Effector memory CD4-positive, alpha-beta T cell (primary cell): ENCODE measurements around the gene BCO2.
"Not testable (repeated sequence)": the region's sequence is repeated elsewhere in the genome, so short reads cannot be mapped to it uniquely, and the experiment has no call there.

Source experiments
- DNase-seq, 3 donors: peaks; one replicate each; pipeline ENCODE4 v3.0.0-alpha.2; 2020
- H3K27ac ChIP-seq: 2 replicates; pipeline ENCODE4 v1.7.0; 2013; ENCODE audit warnings: mild to moderate bottlenecking, low read length, moderate library complexity; ENCODE audit not compliant: insufficient read depth, poor library complexity, severe bottlenecking
- H3K27me3 ChIP-seq: replicated peaks from 2 replicates; pipeline ENCODE4 v1.7.0; 2013; ENCODE audit warnings: mild to moderate bottlenecking, low read length; ENCODE audit not compliant: insufficient read depth, control insufficient read depth, poor library complexity, severe bottlenecking
- H3K36me3 ChIP-seq: 2 replicates; pipeline ENCODE4 v1.7.0; 2013; ENCODE audit warnings: mild to moderate bottlenecking, low read length, moderate library complexity; ENCODE audit not compliant: control insufficient read depth, insufficient read depth
- H3K4me1 ChIP-seq: 2 replicates; pipeline ENCODE4 v1.7.0; 2013; ENCODE audit warnings: low read length, mild to moderate bottlenecking; ENCODE audit not compliant: control insufficient read depth, insufficient read depth, poor library complexity, severe bottlenecking
- H3K4me3 ChIP-seq: 2 replicates; pipeline ENCODE4 v1.7.0; 2013; ENCODE audit warnings: low read length, low read depth, mild to moderate bottlenecking; ENCODE audit not compliant: insufficient read depth, poor library complexity, severe bottlenecking
- H3K9me3 ChIP-seq: 2 replicates; pipeline ENCODE4 v1.7.0; 2013; ENCODE audit warnings: mild to moderate bottlenecking, low read length, moderate library complexity; ENCODE audit not compliant: control insufficient read depth

The BCO2 gene

DNA sequence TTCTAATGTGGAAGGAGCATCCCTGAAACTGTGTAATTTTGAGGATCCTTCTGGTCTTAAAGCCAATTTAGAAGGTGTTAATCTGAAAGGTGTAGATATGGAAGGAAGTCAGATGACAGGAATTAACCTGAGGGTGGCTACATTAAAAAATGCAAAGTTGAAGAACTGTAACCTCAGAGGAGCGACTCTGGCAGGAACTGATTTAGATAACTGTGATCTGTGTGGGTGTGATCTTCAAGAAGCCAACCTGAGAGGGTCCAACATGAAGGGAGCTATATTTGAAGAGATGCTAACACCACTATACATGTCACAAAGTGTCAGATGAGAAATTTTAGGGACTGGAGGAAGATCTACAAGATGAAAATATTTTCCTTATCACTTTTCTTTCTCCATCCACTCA, 7.6 kb downstream of the BCO2 start:
- no peaks in the 10 kb centered on the region for H3K4me1 ChIP-seq
- H3K4me3 ChIP-seq: no peak overlapping the region
- no peak overlapping the region for H3K27ac ChIP-seq
- H3K27me3 ChIP-seq: no peaks in the 10 kb centered on the region
- H3K36me3 ChIP-seq: no peaks in the 10 kb centered on the region
- H3K9me3 ChIP-seq: no peaks in the 10 kb centered on the region
- DNase-seq: no peak

- Histone ChIP-seq H3K9me3 (no peaks in the 10 kb centered on the region), H3K36me3 (no peaks in the 10 kb centered on the region), H3K27ac (no peak overlapping the region), H3K4me1 (no peaks in the 10 kb centered on the region), H3K27me3 (no peaks in the 10 kb centered on the region), H3K4me3 (no peak overlapping the region)
- no peak for DNase-seq
These were observed 10.6 kb downstream of the BCO2 start for GRCh38 chr11:112185883-112186282.

GRCh38 chr11:112186304-112186703, 11.0 kb downstream of the BCO2 start:
- H3K36me3 ChIP-seq: no peaks in the 10 kb centered on the region
- H3K27ac ChIP-seq: no peak overlapping the region
- H3K27me3 ChIP-seq: no peaks in the 10 kb centered on the region
- no peaks in the 10 kb centered on the region for H3K4me1 ChIP-seq
- no peaks in the 10 kb centered on the region for H3K9me3 ChIP-seq
- H3K4me3 ChIP-seq: no peak overlapping the region
- DNase-seq: no peak

DNA sequence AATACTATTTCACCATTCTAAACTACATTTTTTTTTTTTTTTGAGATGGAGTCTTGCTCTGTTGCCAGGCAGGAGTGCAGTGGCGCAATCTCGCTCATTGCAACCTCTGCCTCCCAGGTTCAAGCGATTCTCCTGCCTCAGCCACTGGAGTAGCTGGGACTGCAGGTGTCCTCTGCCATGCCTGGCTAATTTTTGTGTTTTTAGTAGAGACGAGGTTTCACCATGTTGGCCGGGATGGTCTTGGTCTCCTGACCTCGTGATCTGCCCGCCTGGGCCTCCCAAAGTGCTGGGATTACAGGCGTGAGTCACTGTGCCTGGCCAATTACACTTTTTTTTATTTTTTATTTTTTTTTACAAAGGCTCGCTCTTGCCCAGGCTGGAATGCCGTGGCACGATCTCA, 19.8 kb downstream of the BCO2 start:
- H3K36me3 ChIP-seq, DNase-seq, H3K4me3 ChIP-seq, H3K9me3 ChIP-seq, H3K27ac ChIP-seq, H3K4me1 ChIP-seq, H3K27me3 ChIP-seq: not testable (repeated sequence)

GRCh38 chr11:112195951-112196351, 20.6 kb downstream of the BCO2 start:
- H3K4me1 ChIP-seq: no peaks in the 10 kb centered on the region
- DNase-seq: no peak
- no peak overlapping the region for H3K27ac ChIP-seq
- no peaks in the 10 kb centered on the region for H3K9me3 ChIP-seq
- no peaks in the 10 kb centered on the region for H3K36me3 ChIP-seq
- H3K4me3 ChIP-seq: no peak overlapping the region
- H3K27me3 ChIP-seq: no peaks in the 10 kb centered on the region

DNA sequence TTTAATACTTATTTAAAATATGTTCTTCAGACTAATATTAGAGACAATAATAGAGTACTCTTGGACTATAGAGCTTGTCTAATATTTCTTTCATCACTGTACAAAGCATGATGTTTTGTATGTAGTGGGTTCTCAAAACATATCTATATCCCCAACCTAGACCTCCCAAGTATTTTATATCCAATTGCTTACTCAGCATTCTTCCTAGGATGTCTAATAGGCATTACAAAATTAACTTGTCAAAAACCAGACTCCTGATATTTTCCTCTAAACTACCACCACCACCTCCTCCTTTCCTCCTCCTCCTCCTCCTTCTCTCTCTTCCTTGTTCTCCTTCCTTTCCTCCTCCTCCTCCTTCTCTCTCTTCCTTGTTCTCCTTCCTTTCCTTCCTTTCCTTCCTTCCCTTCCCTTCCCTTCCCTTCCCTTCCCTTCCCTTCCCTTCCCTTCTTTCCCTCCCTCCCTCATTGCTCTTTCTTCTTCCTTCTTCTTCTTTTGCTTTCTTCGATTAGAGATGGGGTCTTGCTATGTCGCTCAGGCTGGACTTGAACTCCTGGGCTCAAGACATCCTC, 21.3 kb downstream of the BCO2 start:
- Histone ChIP-seq H3K36me3 (no peaks in the 10 kb centered on the region), H3K9me3 (no peaks in the 10 kb centered on the region)
- no peak for DNase-seq

DNA sequence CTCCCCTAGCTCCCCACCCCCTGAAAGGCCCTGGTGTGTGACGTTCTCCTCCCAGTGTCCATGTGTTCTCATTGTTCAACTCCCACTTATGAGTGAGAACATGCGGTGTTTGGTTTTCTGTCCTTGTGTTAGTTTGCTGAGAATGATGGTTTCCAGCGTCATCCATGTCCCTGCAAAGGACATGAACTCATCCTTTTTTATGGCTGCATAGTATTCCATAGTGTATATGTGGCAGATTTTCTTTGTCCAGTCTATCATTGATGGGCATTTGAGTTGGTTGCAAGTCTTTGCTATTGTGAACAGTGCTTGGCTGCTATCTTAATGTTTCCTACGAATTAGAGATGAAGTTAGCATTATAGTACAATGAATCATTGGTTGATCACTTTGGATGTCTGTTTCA, 23.8 kb downstream of the BCO2 start:
- not testable (repeated sequence) for DNase-seq, H3K27ac ChIP-seq, H3K4me1 ChIP-seq, H3K9me3 ChIP-seq, H3K27me3 ChIP-seq, H3K4me3 ChIP-seq, H3K36me3 ChIP-seq

More for the DNA sequence above, 21.3 kb downstream of the BCO2 start:
- H3K27ac ChIP-seq: no peak overlapping the region
- H3K27me3 ChIP-seq: no peaks in the 10 kb centered on the region
- H3K4me3 ChIP-seq: no peak overlapping the region
- H3K4me1 ChIP-seq: no peaks in the 10 kb centered on the region

DNA sequence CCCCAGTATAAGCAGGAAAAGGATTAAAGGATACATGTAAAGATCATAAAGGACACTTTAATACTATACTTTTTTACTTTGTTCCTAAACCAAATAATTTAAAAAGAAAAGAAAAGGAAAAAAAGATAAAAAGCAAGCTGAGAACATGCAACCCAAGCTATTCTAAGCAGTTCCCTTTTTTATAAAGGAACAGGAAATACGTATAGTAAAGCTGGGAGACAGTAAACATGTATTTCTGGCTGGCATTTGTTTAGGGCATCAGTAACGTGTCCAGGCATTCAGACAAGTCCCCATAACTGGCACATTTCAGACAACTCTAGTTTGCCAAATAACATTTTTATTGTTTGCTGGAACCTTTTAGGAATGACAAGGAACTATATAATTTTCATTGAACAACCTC, 24.9 kb downstream of the BCO2 start:
- H3K27ac ChIP-seq: no peak overlapping the region
- H3K27me3 ChIP-seq: no peaks in the 10 kb centered on the region
- H3K4me1 ChIP-seq: no peaks in the 10 kb centered on the region
- no peaks in the 10 kb centered on the region for H3K9me3 ChIP-seq
- no peak overlapping the region for H3K4me3 ChIP-seq
- DNase-seq: no peak
- no peaks in the 10 kb centered on the region for H3K36me3 ChIP-seq

DNA sequence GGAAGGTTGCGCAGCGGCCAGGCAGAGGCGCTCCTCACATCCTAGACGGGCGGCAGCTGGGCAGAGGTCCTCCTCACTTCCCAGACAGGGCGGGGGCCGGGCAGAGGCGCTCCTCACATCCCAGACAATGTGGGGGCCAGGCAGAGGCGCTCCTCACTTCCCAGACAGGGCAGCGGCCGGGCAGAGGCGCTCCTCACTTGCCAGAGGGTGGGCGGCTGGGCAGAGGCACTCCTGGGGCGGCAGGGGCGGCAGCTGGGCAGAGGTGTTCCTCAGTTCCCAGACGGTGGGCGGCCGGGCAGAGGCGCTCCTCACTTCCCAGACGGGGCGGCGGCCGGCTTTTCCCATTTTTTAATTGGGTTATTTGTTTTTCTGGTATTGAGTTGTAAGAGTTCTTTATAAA, 30.8 kb downstream of the BCO2 start:
- H3K27ac ChIP-seq: no peak overlapping the region
- H3K4me3 ChIP-seq: no peak overlapping the region
- no peak for DNase-seq
- H3K27me3 ChIP-seq: no peaks in the 10 kb centered on the region
- no peaks in the 10 kb centered on the region for H3K9me3 ChIP-seq
- no peaks in the 10 kb centered on the region for H3K36me3 ChIP-seq
- H3K4me1 ChIP-seq: no peaks in the 10 kb centered on the region

DNA sequence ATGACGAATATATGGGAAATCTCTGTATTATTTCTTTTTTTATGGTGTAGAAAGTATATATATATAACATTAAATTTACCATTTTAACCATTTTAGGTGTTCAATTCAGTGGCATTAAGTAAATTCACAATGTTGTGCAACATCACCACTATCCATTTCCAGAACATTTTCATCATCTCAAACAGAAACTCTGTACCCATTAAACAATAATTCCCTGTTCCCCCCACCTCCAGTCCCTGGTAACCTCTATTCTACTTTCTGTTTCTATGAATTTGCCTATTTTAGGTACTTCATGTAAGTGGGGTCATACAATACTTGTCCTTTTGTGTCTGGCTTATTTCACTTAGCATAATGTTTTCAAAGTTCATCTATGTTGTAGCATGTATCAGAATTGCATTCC, 35.6 kb downstream of the BCO2 start:
- Histone ChIP-seq H3K4me1 (no peaks in the 10 kb centered on the region), H3K27ac (no peak overlapping the region), H3K36me3 (no peaks in the 10 kb centered on the region), H3K9me3 (no peaks in the 10 kb centered on the region), H3K4me3 (no peak overlapping the region), H3K27me3 (no peaks in the 10 kb centered on the region)
- no peak for DNase-seq

DNA sequence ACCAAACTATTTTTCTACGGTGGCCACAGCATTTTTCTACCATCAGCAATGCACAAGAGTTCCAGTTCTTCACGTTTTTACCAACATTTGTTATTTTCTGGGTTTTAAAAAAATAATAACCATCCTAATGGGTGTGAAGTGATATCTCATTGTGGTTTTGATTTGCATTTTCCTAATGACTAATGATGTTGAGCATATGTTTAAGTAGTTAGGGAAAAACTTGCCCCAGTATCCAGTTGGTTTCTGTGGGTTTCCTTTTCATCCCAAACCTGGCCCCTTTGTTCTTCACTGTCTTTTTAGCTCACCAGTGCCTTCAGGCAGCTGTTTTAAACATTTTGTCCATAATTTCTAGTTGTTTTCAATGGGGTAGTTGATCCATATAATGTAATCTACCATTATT, 36.2 kb downstream of the BCO2 start:
- Histone ChIP-seq H3K27me3 (no peaks in the 10 kb centered on the region), H3K27ac (no peak overlapping the region), H3K4me3 (no peak overlapping the region), H3K9me3 (no peaks in the 10 kb centered on the region), H3K4me1 (no peaks in the 10 kb centered on the region), H3K36me3 (no peaks in the 10 kb centered on the region)
- no peak for DNase-seq
